Small intestine (tissue), 7 donors: ENCODE results near the gene B4GALT6. TPM values are rescaled to one million over a fixed set of nuclear protein-coding genes. Genes with fewer than 3 reads are reported as not detected.

Source experiments
- DNase-seq, 2 donors: peaks; one replicate each; pipeline versions ENCODE4 v3.0.0 to v3.0.0-alpha.2; 2013
- FAIRE-seq: peaks from 2 replicates; lab custom pipeline; 2012; peaks lifted over from hg19 to GRCh38; lab: Jason Lieb, UNC
- H3K27ac ChIP-seq, 3 donors: one replicate each; pipeline ENCODE4 v1.5.1; 2013; ENCODE audit warnings: low read length in 2 of 3, mild to moderate bottlenecking in 2 of 3, control low read depth in 1 of 3, inconsistent platforms in 1 of 3, low read depth in 1 of 3, moderate library complexity in 1 of 3
- H3K27me3 ChIP-seq, 3 donors: one replicate each; pipeline ENCODE4 v1.6.1; 2013; ENCODE audit warnings: low read length in 3 of 3, inconsistent platforms in 1 of 3; ENCODE audit not compliant: control insufficient read depth in 3 of 3, insufficient read depth in 3 of 3
- H3K36me3 ChIP-seq, 3 donors: one replicate each; pipeline ENCODE4 v1.6.1; 2013; ENCODE audit warnings: low read length in 3 of 3, inconsistent platforms in 1 of 3, low read depth in 1 of 3, mild to moderate bottlenecking in 1 of 3, moderate library complexity in 1 of 3; ENCODE audit not compliant: control insufficient read depth in 3 of 3, insufficient read depth in 2 of 3
- H3K4me1 ChIP-seq, 3 donors: one replicate each; pipeline ENCODE4 v1.6.1; 2013; ENCODE audit warnings: low read length in 2 of 3, inconsistent platforms in 1 of 3, low read depth in 1 of 3, mild to moderate bottlenecking in 1 of 3, moderate library complexity in 1 of 3; ENCODE audit not compliant: control insufficient read depth in 3 of 3, insufficient read depth in 2 of 3
- H3K4me3 ChIP-seq, 3 donors: one replicate each; pipeline ENCODE4 v1.5.1; 2013; ENCODE audit warnings: low read length in 3 of 3, control low read depth in 1 of 3, inconsistent platforms in 1 of 3, low read depth in 1 of 3, mild to moderate bottlenecking in 1 of 3, moderate library complexity in 1 of 3
- H3K9me3 ChIP-seq, 2 donors: one replicate each; pipeline ENCODE4 v1.6.1; 2013; ENCODE audit warnings: low read depth in 1 of 2, low read length in 1 of 2; ENCODE audit not compliant: control insufficient read depth in 2 of 2, insufficient read depth in 1 of 2
- WGBS, 3 donors: extraction: QIAGEN DNeasy Blood & Tissue Kit; methylation state at CpG; one replicate each; pipeline ENCODE4 v1.1.7; 2013; 5-methylcytosine and 5-hydroxymethylcytosine counted together
- polyA plus RNA-seq, 4 donors: library from polyadenylated mRNA; stranded (reverse) in 3 of 4; unstranded in 1 of 4; fragments of 200-250 nt in 3 of 4; fragments of 120-200 nt in 1 of 4; gene quantifications; one replicate each; pipeline versions ENCODE4 v1.2.1 to v1.2.3, GENCODE V29; 2013
- donor health status: healthy with polysubstance abuse.
- donor health status: control.
- donor health status: control.
- donor health status: Bipolar disorder and iron deficiency.
- donor health status: healthy.

B4GALT6 gene
- polyA plus RNA-seq, 4 donors = 4.7 to 10.3 (median 8.1) TPM

DNA sequence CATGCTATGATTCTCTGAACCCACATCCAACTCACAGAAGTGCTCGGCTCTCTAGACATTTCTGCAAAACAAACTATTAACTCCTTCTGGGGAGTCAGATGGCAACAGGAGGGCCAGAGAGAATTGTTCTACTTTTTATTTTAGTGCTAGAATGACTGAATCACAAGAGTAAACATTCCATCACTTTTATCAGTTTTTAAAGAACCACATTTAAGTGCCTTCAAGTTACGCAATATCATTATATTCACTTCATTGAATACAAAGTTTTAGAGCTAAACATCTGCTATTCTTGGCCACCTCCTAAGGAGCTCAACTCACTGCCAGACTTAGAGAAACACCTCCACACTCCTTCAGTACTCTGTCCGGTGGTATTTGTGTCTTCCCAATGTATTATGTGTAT is 22.4 kb downstream of the B4GALT6 start:
- H3K27ac ChIP-seq = no peak overlapping the region
- H3K9me3 ChIP-seq = peaks cover 0 to 3% of the 10 kb centered on the region in 2 donors
- peaks cover 0 to 22% (median 7%) of the 10 kb centered on the region in 3 donors for H3K4me1 ChIP-seq
- WGBS, 3 donors = 69 to 90% (median 79%) methylated on average over 3 of the region's 3 CpGs
- no peaks in the 10 kb centered on the region for H3K27me3 ChIP-seq
- peaks cover 0 to 4% (median 0%) of the 10 kb centered on the region in 3 donors for H3K36me3 ChIP-seq
- no peak for FAIRE-seq
- no peak overlapping the region for H3K4me3 ChIP-seq
- DNase-seq = no peak

- WGBS, 3 donors = 92 to 96% (median 93%) methylated on average over 4 of the region's 4 CpGs
- FAIRE-seq = no peak
- DNase-seq = no peak
- no peaks in the 10 kb centered on the region for H3K27me3 ChIP-seq
- peaks cover 0 to 22% (median 7%) of the 10 kb centered on the region in 3 donors for H3K4me1 ChIP-seq
- peaks cover 0 to 6% (median 0%) of the 10 kb centered on the region in 3 donors for H3K36me3 ChIP-seq
- no peak overlapping the region for H3K4me3 ChIP-seq
- H3K27ac ChIP-seq = no peak overlapping the region
- H3K9me3 ChIP-seq = peaks cover 0 to 3% of the 10 kb centered on the region in 2 donors
These were observed 23.6 kb downstream of the B4GALT6 start for GRCh38 chr18:31660763-31661162.

DNA sequence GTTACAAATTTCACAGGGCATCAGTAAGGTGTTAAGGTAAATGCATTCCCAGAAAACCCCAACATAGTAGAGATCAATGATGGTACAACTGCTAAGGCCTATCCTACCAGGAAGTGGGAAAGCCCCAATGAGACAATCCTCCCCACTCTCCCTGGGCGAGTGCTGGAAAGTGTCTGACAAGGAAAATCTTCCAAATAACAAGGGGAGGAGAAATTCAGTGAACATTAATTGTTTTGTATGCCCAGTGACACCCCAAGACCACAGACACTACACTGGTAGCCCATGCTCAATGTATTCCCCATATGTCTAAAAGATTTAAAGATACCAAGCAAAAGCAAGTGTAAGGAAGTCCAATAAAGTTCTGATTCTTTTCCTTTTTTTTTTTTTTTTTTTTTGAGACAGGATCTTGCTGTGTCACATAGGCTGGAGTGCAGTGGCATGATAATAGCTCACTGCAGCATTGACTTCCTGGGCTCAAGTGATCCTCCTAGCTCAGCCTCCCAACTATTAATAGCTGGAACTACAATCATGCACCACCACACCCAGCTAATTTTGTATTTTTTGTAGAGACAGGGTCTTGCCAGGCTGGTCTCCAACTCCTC is 24.7 kb downstream of the B4GALT6 start:
- no peaks in the 10 kb centered on the region for H3K27me3 ChIP-seq
- H3K36me3 ChIP-seq = peaks cover 0 to 7% (median 0%) of the 10 kb centered on the region in 3 donors
- 68 to 75% (median 74%) methylated on average over 1 of the region's 1 CpG for WGBS, 3 donors
- DNase-seq (no peak), FAIRE-seq (no peak)
- H3K27ac ChIP-seq = peak overlapping the region; percentile 4 to 68 (median 36)
- H3K9me3 ChIP-seq = peaks cover 0 to 3% of the 10 kb centered on the region in 2 donors
- H3K4me1 ChIP-seq = peaks cover 0 to 22% (median 7%) of the 10 kb centered on the region in 3 donors
- H3K4me3 ChIP-seq = no peak overlapping the region

GRCh38 chr18:31658670-31659575 is 25.5 kb downstream of the B4GALT6 start:
- Histone ChIP-seq H3K9me3 (peaks cover 0 to 3% of the 10 kb centered on the region in 2 donors), H3K4me3 (no peak overlapping the region), H3K36me3 (peaks cover 0 to 7% (median 0%) of the 10 kb centered on the region in 3 donors), H3K27me3 (no peaks in the 10 kb centered on the region), H3K4me1 (peaks cover 0 to 22% (median 7%) of the 10 kb centered on the region in 3 donors), H3K27ac (peak overlapping the region; percentile 17 to 68 (median 36))
- DNase-seq = peak; percentile 45 to 55
- FAIRE-seq = no peak
- WGBS, 3 donors = 47 to 54% (median 49%) methylated on average over 10 of the region's 10 CpGs

- no peaks in the 10 kb centered on the region for H3K27me3 ChIP-seq
- peak overlapping the region in 2 of 3 donors; percentile 38 to 68 for H3K27ac ChIP-seq
- 26 to 48% (median 37%) methylated on average over 12 of the region's 12 CpGs for WGBS, 3 donors
- no peak for FAIRE-seq
- H3K4me1 ChIP-seq = peaks cover 0 to 22% (median 7%) of the 10 kb centered on the region in 3 donors
- peak; percentile 39 to 66 for DNase-seq
- peaks cover 0 to 11% (median 0%) of the 10 kb centered on the region in 3 donors for H3K36me3 ChIP-seq
- H3K4me3 ChIP-seq = no peak overlapping the region
- H3K9me3 ChIP-seq = peaks cover 0 to 3% of the 10 kb centered on the region in 2 donors
These were observed 26.3 kb downstream of the B4GALT6 start for GRCh38 chr18:31657823-31658669.

GRCh38 chr18:31656754-31657153 is 27.6 kb downstream of the B4GALT6 start:
- Histone ChIP-seq H3K4me3 (no peak overlapping the region), H3K9me3 (peaks cover 0 to 3% of the 10 kb centered on the region in 2 donors), H3K4me1 (peaks cover 0 to 22% (median 7%) of the 10 kb centered on the region in 3 donors), H3K27ac (no peak overlapping the region), H3K36me3 (peaks cover 0 to 11% (median 0%) of the 10 kb centered on the region in 3 donors), H3K27me3 (no peaks in the 10 kb centered on the region)
- DNase-seq (no peak), FAIRE-seq (no peak)
- 88 to 93% (median 92%) methylated on average over 2 of the region's 2 CpGs for WGBS, 3 donors

DNA sequence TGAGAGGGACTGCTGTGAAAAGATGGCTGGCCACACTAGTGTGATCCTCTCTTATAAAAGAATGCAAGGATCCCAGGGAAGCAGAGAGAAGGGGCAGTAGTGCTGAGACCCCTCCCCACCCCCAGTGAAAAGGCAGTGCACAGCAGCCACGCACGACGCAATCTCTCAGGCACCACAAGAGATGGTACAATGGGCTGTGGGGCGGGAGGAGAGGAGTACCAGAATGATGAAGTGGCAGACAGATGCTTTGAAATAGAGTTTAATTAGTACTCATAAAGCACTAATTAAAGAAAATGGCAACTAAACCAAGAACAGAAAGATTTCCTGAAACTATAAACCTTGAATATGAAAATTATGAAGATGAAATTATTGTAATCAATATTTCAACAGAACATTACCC is 29.0 kb downstream of the B4GALT6 start:
- Histone ChIP-seq H3K4me3 (no peak overlapping the region), H3K36me3 (peaks cover 0 to 11% (median 0%) of the 10 kb centered on the region in 3 donors), H3K4me1 (peaks cover 0 to 22% (median 7%) of the 10 kb centered on the region in 3 donors), H3K27ac (no peak overlapping the region), H3K27me3 (no peaks in the 10 kb centered on the region), H3K9me3 (no peaks in the 10 kb centered on the region)
- 88 to 94% (median 91%) methylated on average over 4 of the region's 4 CpGs for WGBS, 3 donors
- no peak for FAIRE-seq
- DNase-seq = no peak
